GM19467 (cell line): ENCODE results near the gene LCORL.
"Not testable (repeated sequence)": the region's sequence is repeated elsewhere in the genome, so short reads cannot be mapped to it uniquely, and the experiment has no call there.

ENCODE experiments used
- ATAC-seq: cut with Tn5 transposase; IDR thresholded peaks from one replicate; pipeline ENCODE4 v1.9.1; 2021; ENCODE audit warnings: mild to moderate bottlenecking, moderate library complexity; ENCODE audit not compliant: unreplicated experiment

The LCORL gene

GRCh38 chr4:18020671-18021469 lies 685 bp downstream of the LCORL start:
- ATAC-seq: peak; percentile 4

GRCh38 chr4:18020145-18020670 lies 1.3 kb downstream of the LCORL start:
- no peak for ATAC-seq

- ATAC-seq: no peak
Observed at GRCh38 chr4:18014269-18014668, 7.3 kb downstream of the LCORL start.

GRCh38 chr4:18012807-18013462 lies 8.6 kb downstream of the LCORL start:
- no peak for ATAC-seq

GRCh38 chr4:18012134-18012806 lies 9.3 kb downstream of the LCORL start:
- ATAC-seq: no peak

GRCh38 chr4:18007625-18008024 lies 13.9 kb downstream of the LCORL start:
- ATAC-seq: no peak

GRCh38 chr4:18006432-18006831 lies 15.1 kb downstream of the LCORL start:
- ATAC-seq: not testable (repeated sequence)

- ATAC-seq: no peak
Observed at GRCh38 chr4:17997129-17997528, 24.4 kb downstream of the LCORL start.

- ATAC-seq: no peak
Observed at GRCh38 chr4:17995165-17995564, 26.4 kb downstream of the LCORL start.

GRCh38 chr4:17985832-17986231 lies 35.7 kb downstream of the LCORL start:
- ATAC-seq: no peak

GRCh38 chr4:17981063-17981462 lies 40.5 kb downstream of the LCORL start:
- no peak for ATAC-seq

GRCh38 chr4:17968721-17969120 lies 52.8 kb downstream of the LCORL start:
- ATAC-seq: no peak

- ATAC-seq: no peak
Observed at GRCh38 chr4:17967078-17967477, 54.5 kb downstream of the LCORL start.

- no peak for ATAC-seq
Observed at GRCh38 chr4:17966312-17966711, 55.2 kb downstream of the LCORL start.

GRCh38 chr4:17964576-17964975 lies 57.0 kb downstream of the LCORL start:
- ATAC-seq: no peak

GRCh38 chr4:17962171-17962570 lies 59.4 kb downstream of the LCORL start:
- ATAC-seq: no peak

GRCh38 chr4:17961249-17961648 lies 60.3 kb downstream of the LCORL start:
- no peak for ATAC-seq

- no peak for ATAC-seq
Observed at GRCh38 chr4:17958181-17958580, 63.4 kb downstream of the LCORL start.

GRCh38 chr4:17957688-17958087 lies 63.9 kb downstream of the LCORL start:
- no peak for ATAC-seq

- ATAC-seq: no peak
Observed at GRCh38 chr4:17956245-17956644, 65.3 kb downstream of the LCORL start.

- ATAC-seq: no peak
Observed at GRCh38 chr4:17945303-17945702, 76.3 kb downstream of the LCORL start.

- no peak for ATAC-seq
Observed at GRCh38 chr4:17941731-17942130, 79.8 kb downstream of the LCORL start.
